Coronary artery (tissue), 2 donors: Measurements from ENCODE around the gene CFAP221.
"Not testable (repeated sequence)": the region's sequence is repeated elsewhere in the genome, so short reads cannot be mapped to it uniquely, and the experiment has no call there.

Experiments used
- DNase-seq: peaks from one replicate; pipeline ENCODE4 v3.0.0-alpha.2; 2017; ENCODE audit warnings: low spot score
- H3K27ac ChIP-seq, 2 donors: fragments of 200-600 bp; sonication (generic); one replicate each; pipeline ENCODE4 v1.5.1; 2016 to 2019
- H3K4me3 ChIP-seq: fragments of 200-600 bp; sonication (generic); 2 replicates; pipeline ENCODE4 v1.5.1; 2016; ENCODE audit warnings: mild to moderate bottlenecking, moderate library complexity
- TF ChIP-seq, protein P1 (sequence below): fragments of 200-600 bp; sonication (generic); IDR thresholded peaks from one replicate; pipeline ENCODE4 v1.5.1; 2019; ENCODE audit warnings: antibody characterized with exemption

CFAP221 gene

DNA sequence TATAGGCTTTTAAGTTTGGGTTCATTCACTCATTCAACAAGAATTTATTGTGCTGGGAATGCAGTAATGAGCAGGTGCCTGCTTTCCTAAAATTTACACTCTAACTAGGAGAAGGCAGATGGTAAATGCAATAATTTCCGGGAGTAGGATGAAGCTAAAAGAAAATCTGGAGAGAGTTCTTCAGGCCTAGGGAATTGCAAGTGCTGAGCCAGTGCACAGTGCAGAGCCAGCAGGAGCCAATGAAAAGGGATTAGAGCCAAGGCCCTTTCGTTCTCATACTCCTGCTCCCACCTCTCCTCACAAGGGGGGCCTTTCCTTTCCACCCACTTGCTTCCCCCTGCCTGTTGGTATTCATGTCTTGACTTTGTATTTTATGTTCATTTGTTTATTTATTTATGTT is 55.1 kb downstream of the CFAP221 start:
- DNase-seq: no peak
- Histone ChIP-seq H3K4me3 (no peak overlapping the region), H3K27ac (no peak overlapping the region)
- TF ChIP-seq, protein P1, sequence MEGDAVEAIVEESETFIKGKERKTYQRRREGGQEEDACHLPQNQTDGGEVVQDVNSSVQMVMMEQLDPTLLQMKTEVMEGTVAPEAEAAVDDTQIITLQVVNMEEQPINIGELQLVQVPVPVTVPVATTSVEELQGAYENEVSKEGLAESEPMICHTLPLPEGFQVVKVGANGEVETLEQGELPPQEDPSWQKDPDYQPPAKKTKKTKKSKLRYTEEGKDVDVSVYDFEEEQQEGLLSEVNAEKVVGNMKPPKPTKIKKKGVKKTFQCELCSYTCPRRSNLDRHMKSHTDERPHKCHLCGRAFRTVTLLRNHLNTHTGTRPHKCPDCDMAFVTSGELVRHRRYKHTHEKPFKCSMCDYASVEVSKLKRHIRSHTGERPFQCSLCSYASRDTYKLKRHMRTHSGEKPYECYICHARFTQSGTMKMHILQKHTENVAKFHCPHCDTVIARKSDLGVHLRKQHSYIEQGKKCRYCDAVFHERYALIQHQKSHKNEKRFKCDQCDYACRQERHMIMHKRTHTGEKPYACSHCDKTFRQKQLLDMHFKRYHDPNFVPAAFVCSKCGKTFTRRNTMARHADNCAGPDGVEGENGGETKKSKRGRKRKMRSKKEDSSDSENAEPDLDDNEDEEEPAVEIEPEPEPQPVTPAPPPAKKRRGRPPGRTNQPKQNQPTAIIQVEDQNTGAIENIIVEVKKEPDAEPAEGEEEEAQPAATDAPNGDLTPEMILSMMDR: no peak

- DNase-seq: no peak
- Histone ChIP-seq H3K27ac (no peak overlapping the region), H3K4me3 (no peak overlapping the region)
- TF ChIP-seq, protein P1: no peak
Observed at GRCh38 chr2:119605096-119605495, 60.8 kb downstream of the CFAP221 start.

- no peak for DNase-seq
- Histone ChIP-seq H3K27ac (no peak overlapping the region), H3K4me3 (no peak overlapping the region)
- TF ChIP-seq, protein P1: no peak
Observed at GRCh38 chr2:119606674-119607073, 62.4 kb downstream of the CFAP221 start.

GRCh38 chr2:119608553-119608952 is 64.3 kb downstream of the CFAP221 start:
- H3K4me3 ChIP-seq: no peak overlapping the region
- TF ChIP-seq, protein P1: no peak
- no peak overlapping the region for H3K27ac ChIP-seq
- DNase-seq: no peak

- Histone ChIP-seq H3K4me3 (no peak overlapping the region), H3K27ac (no peak overlapping the region)
- no peak for DNase-seq
- TF ChIP-seq, protein P1: no peak
Observed at GRCh38 chr2:119609337-119609736, 65.1 kb downstream of the CFAP221 start.

- not testable (repeated sequence) for DNase-seq, H3K27ac ChIP-seq, H3K4me3 ChIP-seq
Observed at GRCh38 chr2:119614140-119614539, 69.9 kb downstream of the CFAP221 start.

- Histone ChIP-seq H3K4me3 (no peak overlapping the region), H3K27ac (no peak overlapping the region)
- TF ChIP-seq, protein P1: no peak
- no peak for DNase-seq
Observed at GRCh38 chr2:119616421-119616820, 72.2 kb downstream of the CFAP221 start.

- no peak overlapping the region for H3K4me3 ChIP-seq
- no peak for DNase-seq
- no peak overlapping the region for H3K27ac ChIP-seq
- TF ChIP-seq, protein P1: no peak
Observed at GRCh38 chr2:119617455-119617854, 73.2 kb downstream of the CFAP221 start.

GRCh38 chr2:119618725-119619124 is 74.5 kb downstream of the CFAP221 start:
- H3K4me3 ChIP-seq, DNase-seq, H3K27ac ChIP-seq: not testable (repeated sequence)
